ENCODE measurements around the gene CGB7.
"Not testable (repeated sequence)": the region's sequence is repeated elsewhere in the genome, so short reads cannot be mapped to it uniquely, and the experiment has no call there.

DNA sequence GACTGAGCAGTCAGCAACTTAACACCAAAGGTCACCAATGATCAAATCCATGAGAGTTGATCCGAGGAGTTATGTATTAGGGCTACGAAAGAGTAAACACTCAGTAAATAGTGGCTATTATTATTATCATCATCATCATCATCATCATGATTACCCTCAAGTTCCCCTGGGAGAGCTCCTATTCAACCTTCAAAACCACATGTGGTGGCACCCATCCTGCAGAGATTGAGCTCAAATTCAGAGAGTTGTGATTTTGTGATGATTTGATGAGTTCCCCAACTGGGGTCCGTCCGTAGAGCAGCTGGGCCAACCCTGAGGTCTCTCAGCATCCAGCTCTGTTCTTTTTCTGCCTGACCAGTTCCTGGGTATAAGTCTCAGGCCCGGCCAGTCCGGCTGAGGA, 32.5 kb downstream of the CGB7 start:
- TF ChIP-seq, protein P1, sequence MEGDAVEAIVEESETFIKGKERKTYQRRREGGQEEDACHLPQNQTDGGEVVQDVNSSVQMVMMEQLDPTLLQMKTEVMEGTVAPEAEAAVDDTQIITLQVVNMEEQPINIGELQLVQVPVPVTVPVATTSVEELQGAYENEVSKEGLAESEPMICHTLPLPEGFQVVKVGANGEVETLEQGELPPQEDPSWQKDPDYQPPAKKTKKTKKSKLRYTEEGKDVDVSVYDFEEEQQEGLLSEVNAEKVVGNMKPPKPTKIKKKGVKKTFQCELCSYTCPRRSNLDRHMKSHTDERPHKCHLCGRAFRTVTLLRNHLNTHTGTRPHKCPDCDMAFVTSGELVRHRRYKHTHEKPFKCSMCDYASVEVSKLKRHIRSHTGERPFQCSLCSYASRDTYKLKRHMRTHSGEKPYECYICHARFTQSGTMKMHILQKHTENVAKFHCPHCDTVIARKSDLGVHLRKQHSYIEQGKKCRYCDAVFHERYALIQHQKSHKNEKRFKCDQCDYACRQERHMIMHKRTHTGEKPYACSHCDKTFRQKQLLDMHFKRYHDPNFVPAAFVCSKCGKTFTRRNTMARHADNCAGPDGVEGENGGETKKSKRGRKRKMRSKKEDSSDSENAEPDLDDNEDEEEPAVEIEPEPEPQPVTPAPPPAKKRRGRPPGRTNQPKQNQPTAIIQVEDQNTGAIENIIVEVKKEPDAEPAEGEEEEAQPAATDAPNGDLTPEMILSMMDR (IDR thresholded peaks at IDR 0.05), result not testable (repeated sequence)
- not testable (repeated sequence) for TF ChIP-seq POLR2A (IDR thresholded peaks at IDR 0.05)

Measured in gastroesophageal sphincter (tissue), 3 donors.